ENCODE results near the gene KLHL4.

GRCh38 chrX:87571964-87572363 lies 54.4 kb downstream of the KLHL4 start:
- TF ChIP-seq CTCF (IDR thresholded peaks at IDR 0.05) (no peak), POLR2AphosphoS5 (IDR thresholded peaks at IDR 0.05) (no peak), POLR2A (IDR thresholded peaks at IDR 0.05) (no peak), EP300 (IDR thresholded peaks at IDR 0.05) (no peak)

Data from gastroesophageal sphincter (tissue), 3 donors.